GM12891 (cell line): Measurements from ENCODE around the gene ZNF586.

Source experiments
- PAX5 ChIP-seq: IDR thresholded peaks from 2 replicates; pipeline ENCODE4 v1.6.1; 2011; ENCODE audit warnings: low read length, moderate library complexity, mild to moderate bottlenecking; ENCODE audit not compliant: insufficient read depth, severe bottlenecking
- POLR2A ChIP-seq: IDR thresholded peaks from 2 replicates; pipeline ENCODE4 v1.6.1; 2011; ENCODE audit warnings: low read depth, low read length, control low read depth
- POLR2AphosphoS5 ChIP-seq: IDR thresholded peaks from 2 replicates; pipeline ENCODE4 v1.6.1; 2011; ENCODE audit warnings: low read depth, low read length, control low read depth

- no peak for TF ChIP-seq POLR2A
- TF ChIP-seq POLR2AphosphoS5: no peak
- TF ChIP-seq PAX5: no peak
Observed at GRCh38 chr19:57747472-57747807, 22.0 kb upstream of the ZNF586 start.
